CD4-positive, alpha-beta memory T cell (primary cell): ENCODE data around the gene DAZAP1. TPM values are rescaled to one million over a fixed set of nuclear protein-coding genes. Genes with fewer than 3 reads are reported as not detected.
A peak's percentile ranks its signal among the peaks of the same experiment; 100 is the strongest.

Source experiments
- CTCF ChIA-PET: fragments of 350-600 bp; sonication (Branson Sonifier 250); formaldehyde crosslinking; loops from one replicate; lab custom pipeline; 2021; ENCODE audit warnings: inconsistent platforms; ENCODE audit not compliant: partially characterized antibody; lab: Charles Lee
- POLR2A ChIA-PET: fragments of 350-600 bp; sonication (Branson Sonifier 250); formaldehyde crosslinking; loops from one replicate; lab custom pipeline; 2021; ENCODE audit not compliant: partially characterized antibody; lab: Charles Lee
- DNase-seq, 5 donors: peaks; one replicate each; pipeline versions ENCODE4 v3.0.0 to v3.0.0-alpha.2; 2020 to 2022; ENCODE audit warnings: mixed read lengths in 1 of 5
- H3K27ac ChIP-seq: one replicate; pipeline ENCODE4 v1.7.0; 2013; ENCODE audit warnings: low read depth, low read length
- H3K27me3 ChIP-seq: 2 replicates; pipeline ENCODE4 v1.7.0; 2013; ENCODE audit warnings: mild to moderate bottlenecking, low read length, moderate library complexity; ENCODE audit not compliant: insufficient read depth
- H3K36me3 ChIP-seq: 2 replicates; pipeline ENCODE4 v1.7.0; 2013; ENCODE audit warnings: mild to moderate bottlenecking, low read length, moderate library complexity; ENCODE audit not compliant: insufficient read depth
- H3K4me1 ChIP-seq: 2 replicates; pipeline ENCODE4 v1.7.0; 2013; ENCODE audit warnings: mild to moderate bottlenecking, low read length, moderate library complexity; ENCODE audit not compliant: insufficient read depth
- H3K4me3 ChIP-seq, 2 donors: one replicate each; pipeline ENCODE4 v1.7.0; 2013; ENCODE audit warnings: low read length in 2 of 2, mild to moderate bottlenecking in 1 of 2
- H3K9me3 ChIP-seq, 2 donors: one replicate each; pipeline ENCODE4 v1.7.0; 2013; ENCODE audit warnings: low read length in 2 of 2, control low read depth in 1 of 2; ENCODE audit not compliant: control insufficient read depth in 1 of 2
- H3K27ac Mint-ChIP-seq, 7 donors: one replicate each; pipeline ENCODE4 v1.8.0; 2020 to 2021; ENCODE audit warnings: mixed read lengths in 7 of 7, mild to moderate bottlenecking in 6 of 7, inconsistent platforms in 3 of 7, moderate library complexity in 3 of 7
- H3K27me3 Mint-ChIP-seq, 2 donors: one replicate each; pipeline ENCODE4 v1.8.0; 2020 to 2021; ENCODE audit warnings: mixed read lengths in 2 of 2
- H3K36me3 Mint-ChIP-seq, 2 donors: one replicate each; pipeline ENCODE4 v1.8.0; 2020 to 2021; ENCODE audit warnings: mixed read lengths in 2 of 2, inconsistent platforms in 1 of 2, mild to moderate bottlenecking in 1 of 2
- H3K4me1 Mint-ChIP-seq, 4 donors: one replicate each; pipeline ENCODE4 v1.8.0; 2020 to 2021; ENCODE audit warnings: mixed read lengths in 4 of 4, mild to moderate bottlenecking in 1 of 4
- H3K4me3 Mint-ChIP-seq, 8 donors: one replicate each; pipeline ENCODE4 v1.8.0; 2020 to 2021; ENCODE audit warnings: mixed read lengths in 8 of 8, mild to moderate bottlenecking in 7 of 8, moderate library complexity in 6 of 8, inconsistent platforms in 3 of 8
- H3K9me3 Mint-ChIP-seq, 8 donors: one replicate each; pipeline ENCODE4 v1.8.0; 2020 to 2021; ENCODE audit warnings: mixed read lengths in 8 of 8, mild to moderate bottlenecking in 5 of 8, inconsistent platforms in 3 of 8, moderate library complexity in 1 of 8
- intact Hi-C: fragments of 100-400 bp; cut with micrococcal nuclease; formaldehyde crosslinking; loops from one replicate; pipeline ENCODE4 v1.15.1; 2023
- polyA plus RNA-seq, 2 donors: library from polyadenylated mRNA; unstranded; fragments of 300-500 nt; fragmentation: Illumina TruSeq; gene quantifications; one replicate each; pipeline ENCODE4 v1.2.3, GENCODE V29; 2021
- total RNA-seq, 2 experiments: library from RNA; stranded (reverse); gene quantifications; one replicate each; pipeline ENCODE4 v1.2.3, GENCODE V29; 2021

Gene DAZAP1
- total and polyA plus RNA-seq, 4 experiments from 2014 or later = 2.5 to 152 (median 76.1) TPM

- Mint-ChIP-seq H3K9me3 (no peaks in the 10 kb centered on the region), H3K27me3 (no peaks in the 10 kb centered on the region)
- CTCF ChIA-PET = no interaction called here
Measured at GRCh38 chr19:1412995-1413800, 5.8 kb downstream of the DAZAP1 start.

GRCh38 chr19:1416014-1416841 lies 8.8 kb downstream of the DAZAP1 start:
- H3K36me3 Mint-ChIP-seq = peaks cover 18 to 45% of the 10 kb centered on the region in 2 donors
- no peaks in the 10 kb centered on the region for H3K27me3 ChIP-seq
- peak overlapping the region in 6 of 7 donors; percentile 6 to 93 (median 82) for H3K27ac Mint-ChIP-seq
- H3K9me3 ChIP-seq = no peaks in the 10 kb centered on the region
- H3K4me1 Mint-ChIP-seq = peaks cover 29 to 63% (median 51%) of the 10 kb centered on the region in 4 donors
- intact Hi-C loops = no loop called here
- ChIA-PET POLR2A (no interaction called here), CTCF (no interaction called here)
- H3K4me3 Mint-ChIP-seq = peak overlapping the region in 7 of 8 donors; percentile 21 to 76 (median 34)
- peaks cover 60% of the 10 kb centered on the region for H3K4me1 ChIP-seq
- peaks cover 58% of the 10 kb centered on the region for H3K36me3 ChIP-seq
- H3K27me3 Mint-ChIP-seq = no peaks in the 10 kb centered on the region
- no peak overlapping the region for H3K4me3 ChIP-seq
- DNase-seq = no peak
- H3K9me3 Mint-ChIP-seq = peaks cover 0 to 2% (median 0%) of the 10 kb centered on the region in 8 donors
- no peak overlapping the region for H3K27ac ChIP-seq

More at GRCh38 chr19:1412995-1413800, 5.8 kb downstream of the DAZAP1 start:
- H3K4me1 ChIP-seq = peaks cover 87% of the 10 kb centered on the region
- H3K27ac ChIP-seq = no peak overlapping the region
- H3K27ac Mint-ChIP-seq = peak overlapping the region in 6 of 7 donors; percentile 35 to 89 (median 64)
- H3K27me3 ChIP-seq = no peaks in the 10 kb centered on the region
- DNase-seq = no peak
- H3K9me3 ChIP-seq = no peaks in the 10 kb centered on the region
- H3K4me3 Mint-ChIP-seq = peak overlapping the region in 4 of 8 donors; percentile 13 to 67 (median 37)
- peaks cover 9 to 41% of the 10 kb centered on the region in 2 donors for H3K36me3 Mint-ChIP-seq
- peaks cover 40 to 91% (median 74%) of the 10 kb centered on the region in 4 donors for H3K4me1 Mint-ChIP-seq
- intact Hi-C loops = no loop called here
- H3K36me3 ChIP-seq = peaks cover 44% of the 10 kb centered on the region
- H3K4me3 ChIP-seq = no peak overlapping the region
- POLR2A ChIA-PET = interaction anchor here (1.2 kb wide), 1 partner anchor 31 kb away, joined by 3 read pairs; no protein-coding TSS in a partner anchor

GRCh38 chr19:1417145-1417544 lies 9.8 kb downstream of the DAZAP1 start:
- H3K4me3 Mint-ChIP-seq = no peak overlapping the region
- H3K9me3 Mint-ChIP-seq = peaks cover 0 to 2% (median 0%) of the 10 kb centered on the region in 8 donors
- POLR2A ChIA-PET = interaction anchor here (2.4 kb wide), 1 partner anchor 8 kb away, joined by 10 read pairs; no protein-coding TSS in a partner anchor
- Histone ChIP-seq H3K4me3 (no peak overlapping the region), H3K27me3 (no peaks in the 10 kb centered on the region), H3K36me3 (peaks cover 67% of the 10 kb centered on the region), H3K9me3 (no peaks in the 10 kb centered on the region), H3K27ac (no peak overlapping the region), H3K4me1 (peaks cover 51% of the 10 kb centered on the region)
- H3K36me3 Mint-ChIP-seq = peaks cover 18 to 42% of the 10 kb centered on the region in 2 donors
- intact Hi-C loops = no loop called here
- H3K27ac Mint-ChIP-seq = peak overlapping the region in 3 of 7 donors; percentile 4 to 59 (median 51)
- DNase-seq = no peak
- CTCF ChIA-PET = no interaction called here
- peaks cover 23 to 54% (median 43%) of the 10 kb centered on the region in 4 donors for H3K4me1 Mint-ChIP-seq
- no peaks in the 10 kb centered on the region for H3K27me3 Mint-ChIP-seq

- no peaks in the 10 kb centered on the region for H3K27me3 ChIP-seq
- POLR2A ChIA-PET = interaction anchor here (2.4 kb wide), 1 partner anchor 9 kb away, joined by 10 read pairs; no protein-coding TSS in a partner anchor
- peaks cover 43% of the 10 kb centered on the region for H3K4me1 ChIP-seq
- no peaks in the 10 kb centered on the region for H3K9me3 ChIP-seq
- Mint-ChIP-seq H3K27ac (peak overlapping the region in 2 of 7 donors; percentile 51 to 59), H3K4me1 (peaks cover 25 to 50% (median 37%) of the 10 kb centered on the region in 4 donors), H3K9me3 (peaks cover 0 to 2% (median 0%) of the 10 kb centered on the region in 8 donors), H3K27me3 (no peaks in the 10 kb centered on the region), H3K4me3 (peak overlapping the region in 1 of 8 donors; percentile 26), H3K36me3 (peaks cover 18 to 47% of the 10 kb centered on the region in 2 donors)
- H3K4me3 ChIP-seq = no peak overlapping the region
- CTCF ChIA-PET = no interaction called here
- no peak for DNase-seq
- H3K27ac ChIP-seq = no peak overlapping the region
- peaks cover 67% of the 10 kb centered on the region for H3K36me3 ChIP-seq
- intact Hi-C loops = no loop called here
Measured at GRCh38 chr19:1417681-1418495, 10.5 kb downstream of the DAZAP1 start.

DNA sequence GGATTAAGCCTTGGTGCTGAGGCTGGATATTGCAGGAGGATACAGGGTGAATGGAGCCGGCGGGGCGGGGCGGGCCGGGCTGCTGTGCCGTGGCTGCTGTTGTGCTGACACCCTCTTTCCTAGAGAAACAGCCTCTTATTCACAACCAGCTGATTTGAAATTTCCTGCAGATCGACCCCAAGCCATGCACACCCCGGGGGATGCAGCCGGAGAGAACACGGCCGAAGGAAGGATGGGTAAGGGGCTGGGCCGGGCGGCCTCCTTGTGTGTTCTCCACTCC lies 11.1 kb downstream of the DAZAP1 start:
- Mint-ChIP-seq H3K4me3 (peak overlapping the region in 1 of 8 donors; percentile 13), H3K4me1 (peaks cover 22 to 50% (median 35%) of the 10 kb centered on the region in 4 donors), H3K9me3 (peaks cover 0 to 2% (median 0%) of the 10 kb centered on the region in 8 donors), H3K36me3 (peaks cover 23 to 50% of the 10 kb centered on the region in 2 donors), H3K27ac (no peak overlapping the region), H3K27me3 (no peaks in the 10 kb centered on the region)
- intact Hi-C loops = no loop called here
- no peak for DNase-seq
- peaks cover 65% of the 10 kb centered on the region for H3K36me3 ChIP-seq
- no peak overlapping the region for H3K4me3 ChIP-seq
- H3K4me1 ChIP-seq = peaks cover 38% of the 10 kb centered on the region
- CTCF ChIA-PET = interaction anchor here (1.1 to 1.2 kb wide), 2 partner anchors 19 to 26 kb away, joined by 3 read pairs; no protein-coding TSS in a partner anchor
- H3K27ac ChIP-seq = no peak overlapping the region
- H3K27me3 ChIP-seq = no peaks in the 10 kb centered on the region
- POLR2A ChIA-PET = interaction anchor here (2.4 kb wide), 1 partner anchor 9 kb away, joined by 10 read pairs; no protein-coding TSS in a partner anchor
- no peaks in the 10 kb centered on the region for H3K9me3 ChIP-seq

- H3K27ac ChIP-seq = no peak overlapping the region
- Mint-ChIP-seq H3K27ac (peak overlapping the region in 2 of 7 donors; percentile 17 to 38), H3K4me3 (no peak overlapping the region), H3K9me3 (peaks cover 0 to 4% (median 0%) of the 10 kb centered on the region in 8 donors), H3K36me3 (peaks cover 24 to 49% of the 10 kb centered on the region in 2 donors), H3K4me1 (peaks cover 19 to 44% (median 29%) of the 10 kb centered on the region in 4 donors), H3K27me3 (no peaks in the 10 kb centered on the region)
- no peaks in the 10 kb centered on the region for H3K9me3 ChIP-seq
- H3K4me3 ChIP-seq = no peak overlapping the region
- intact Hi-C loops = no loop called here
- peaks cover 31% of the 10 kb centered on the region for H3K4me1 ChIP-seq
- ChIA-PET POLR2A (interaction anchor here (2.4 kb wide), 1 partner anchor 10 kb away, joined by 10 read pairs; no protein-coding TSS in a partner anchor), CTCF (interaction anchor here (1.1 to 1.2 kb wide), 2 partner anchors 18 to 26 kb away, joined by 3 read pairs; no protein-coding TSS in a partner anchor)
- DNase-seq = no peak
- no peaks in the 10 kb centered on the region for H3K27me3 ChIP-seq
- H3K36me3 ChIP-seq = peaks cover 69% of the 10 kb centered on the region
Measured at GRCh38 chr19:1418951-1419738, 11.8 kb downstream of the DAZAP1 start.
